HEK293 (cell line): ENCODE data around the gene ARHGAP11A.
"Not testable (repeated sequence)": the region's sequence is repeated elsewhere in the genome, so short reads cannot be mapped to it uniquely, and the experiment has no call there.

Experiments
- CTCF ChIP-seq: fragments of 450-650 bp; formaldehyde crosslinking; IDR thresholded peaks from 2 replicates; pipeline ENCODE4 v1.5.1; 2016; ENCODE audit warnings: missing biosample characterization, missing genetic modification characterization
- HOXA7 ChIP-seq: sonication (generic); formaldehyde crosslinking; IDR thresholded peaks from 2 replicates; pipeline ENCODE4 v1.8.1; 2022; ENCODE audit warnings: missing genetic modification reagents, borderline replicate concordance

GRCh38 chr15:32578482-32578881, 36.8 kb upstream of the ARHGAP11A start:
- TF ChIP-seq HOXA7 (CRISPR knock-in tag); CTCF: not testable (repeated sequence)
